ENCODE results near the gene GALNT13. TPM values are rescaled to one million over a fixed set of nuclear protein-coding genes. Genes with fewer than 3 reads are reported as not detected.

Gene GALNT13
- total RNA-seq, 2 donors from 2014 or later: not detected

DNA sequence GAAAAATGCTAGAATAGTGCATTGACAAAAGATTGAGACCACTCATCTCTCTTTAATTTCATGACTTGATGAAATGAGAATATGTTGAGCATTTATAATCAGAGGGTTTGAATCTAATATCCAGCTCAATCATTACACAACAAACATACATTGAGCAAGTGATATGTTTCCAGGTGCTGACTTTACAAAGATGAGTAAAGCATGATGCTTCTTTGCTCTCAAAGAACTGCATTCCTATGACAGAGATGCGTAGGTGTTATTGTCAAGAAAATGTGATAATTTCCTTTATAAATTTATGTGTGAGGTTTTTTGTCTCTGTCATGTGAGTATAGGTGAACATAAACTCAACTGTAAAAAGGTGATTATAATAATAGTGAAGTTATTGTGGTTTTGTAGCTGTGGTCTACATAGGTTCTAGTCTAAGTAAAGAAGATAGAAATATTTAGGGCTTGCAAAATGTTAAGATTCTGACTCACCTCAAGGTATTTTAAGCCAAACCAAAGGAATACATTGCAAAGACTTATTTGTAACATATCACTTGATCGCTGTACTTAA is 389.8 kb downstream of the GALNT13 start:
- no peaks in the 10 kb centered on the region for H3K4me1 Mint-ChIP-seq (ENCODE audit: low read depth)
- no peak overlapping the region for H3K4me3 Mint-ChIP-seq

DNA sequence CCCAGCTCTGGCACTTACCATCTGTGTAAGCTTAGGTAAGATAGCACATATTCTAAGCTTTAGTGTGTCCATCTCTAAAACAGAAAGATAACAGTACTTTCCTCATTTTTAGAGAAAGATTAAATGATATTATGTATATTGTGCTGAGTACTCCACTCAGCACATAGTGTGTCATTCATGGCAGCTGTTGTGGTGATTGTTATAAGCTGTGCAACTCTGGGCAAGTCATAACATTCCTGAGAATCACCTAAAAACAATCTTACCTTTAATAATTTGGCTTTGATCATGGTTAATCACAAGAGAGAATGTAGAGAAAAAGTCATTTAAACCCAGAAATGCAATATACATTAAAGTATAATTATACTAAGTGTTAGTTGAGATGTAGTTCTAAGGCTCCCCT is 391.5 kb downstream of the GALNT13 start:
- H3K36me3 Mint-ChIP-seq (ENCODE audit: insufficient read depth in 2 of 2): no peaks in the 10 kb centered on the region
- no peak overlapping the region for H3K27ac Mint-ChIP-seq
- no peaks in the 10 kb centered on the region for H3K9me3 Mint-ChIP-seq
- H3K4me1 Mint-ChIP-seq (ENCODE audit: low read depth): no peaks in the 10 kb centered on the region
- no peaks in the 10 kb centered on the region for H3K27me3 Mint-ChIP-seq (ENCODE audit: low read depth)
- H3K4me3 Mint-ChIP-seq: no peak overlapping the region
- no peak for DNase-seq
- no peak for ATAC-seq (replicated peaks in 1 of 2)

More for the DNA sequence above, 389.8 kb downstream of the GALNT13 start:
- ATAC-seq (replicated peaks in 1 of 2) (no peak), DNase-seq (no peak)
- Mint-ChIP-seq H3K9me3 (no peaks in the 10 kb centered on the region), H3K36me3 (ENCODE audit: insufficient read depth in 2 of 2) (no peaks in the 10 kb centered on the region), H3K27me3 (ENCODE audit: low read depth) (no peaks in the 10 kb centered on the region), H3K27ac (no peak overlapping the region)

DNA sequence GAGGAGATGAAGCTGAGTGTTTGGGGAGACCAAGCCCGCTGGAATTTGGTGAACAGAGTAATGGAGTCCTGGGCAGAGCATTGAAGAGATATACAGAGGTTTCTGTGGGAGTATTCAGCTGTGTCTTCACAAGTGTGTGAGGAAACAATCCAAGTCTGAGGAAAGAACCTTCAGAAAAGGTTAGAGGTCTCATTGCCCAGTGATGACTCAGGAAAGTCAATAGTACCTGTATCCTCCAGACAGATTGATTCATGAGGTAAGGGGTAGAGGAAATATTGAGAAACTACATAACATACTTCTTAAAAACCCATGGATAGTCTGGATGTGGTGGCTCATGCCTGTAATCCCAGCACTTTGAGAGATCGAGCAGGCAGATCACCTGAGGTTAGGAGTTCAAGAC is 392.3 kb downstream of the GALNT13 start:
- H3K9me3 Mint-ChIP-seq: no peaks in the 10 kb centered on the region
- ATAC-seq (replicated peaks in 1 of 2) (no peak), DNase-seq (no peak)
- no peaks in the 10 kb centered on the region for H3K36me3 Mint-ChIP-seq (ENCODE audit: insufficient read depth in 2 of 2)
- H3K27ac Mint-ChIP-seq: no peak overlapping the region
- no peaks in the 10 kb centered on the region for H3K4me1 Mint-ChIP-seq (ENCODE audit: low read depth)
- no peak overlapping the region for H3K4me3 Mint-ChIP-seq
- H3K27me3 Mint-ChIP-seq (ENCODE audit: low read depth): no peaks in the 10 kb centered on the region

DNA sequence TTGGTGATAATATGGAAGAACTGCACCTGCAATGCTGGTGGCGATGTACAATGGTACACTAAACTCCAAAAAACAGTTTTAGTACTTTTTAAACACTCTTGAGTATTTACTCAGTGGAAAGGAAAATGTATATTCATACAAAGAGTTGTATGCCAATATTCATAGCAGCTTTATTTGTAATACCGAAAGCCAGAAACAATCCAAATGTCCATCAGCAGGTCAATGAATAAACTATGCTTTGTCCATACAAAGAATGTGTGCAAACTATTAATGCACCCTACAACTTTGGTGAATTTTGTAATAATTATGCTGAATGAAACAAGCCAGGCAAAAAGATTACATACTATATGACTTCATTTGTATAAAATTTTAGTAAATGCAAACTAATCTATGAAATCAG is 396.3 kb downstream of the GALNT13 start:
- Mint-ChIP-seq H3K4me3 (no peak overlapping the region), H3K36me3 (ENCODE audit: insufficient read depth in 2 of 2) (no peaks in the 10 kb centered on the region), H3K27ac (no peak overlapping the region), H3K4me1 (ENCODE audit: low read depth) (no peaks in the 10 kb centered on the region), H3K27me3 (ENCODE audit: low read depth) (no peaks in the 10 kb centered on the region), H3K9me3 (no peaks in the 10 kb centered on the region)
- ATAC-seq (replicated peaks in 1 of 2) (no peak), DNase-seq (no peak)

DNA sequence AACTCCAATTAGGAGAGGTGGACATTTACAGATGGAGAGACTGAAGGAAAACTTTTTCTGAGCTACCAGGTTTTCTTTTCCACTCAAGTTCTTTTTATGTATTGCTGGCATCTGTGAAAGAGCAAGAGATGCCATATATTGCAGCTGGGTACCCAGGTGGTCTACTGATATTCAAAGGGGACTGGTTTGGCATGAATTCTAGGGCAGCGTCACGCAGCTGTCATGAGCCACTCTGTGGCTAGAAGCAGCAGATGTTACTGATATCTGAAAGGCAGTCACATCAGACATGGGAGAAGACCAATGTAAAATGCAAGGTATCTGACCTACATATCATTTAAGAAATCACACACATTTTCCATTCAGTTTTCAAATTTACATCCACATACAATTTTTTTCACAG is 408.8 kb downstream of the GALNT13 start:
- H3K4me1 Mint-ChIP-seq (ENCODE audit: low read depth): no peaks in the 10 kb centered on the region
- H3K27ac Mint-ChIP-seq: no peak overlapping the region
- no peaks in the 10 kb centered on the region for H3K27me3 Mint-ChIP-seq (ENCODE audit: low read depth)
- ATAC-seq (replicated peaks in 1 of 2) (no peak), DNase-seq (no peak)
- H3K36me3 Mint-ChIP-seq (ENCODE audit: insufficient read depth in 2 of 2): no peaks in the 10 kb centered on the region
- no peak overlapping the region for H3K4me3 Mint-ChIP-seq
- H3K9me3 Mint-ChIP-seq: peaks cover 3 to 4% of the 10 kb centered on the region in 2 donors

DNA sequence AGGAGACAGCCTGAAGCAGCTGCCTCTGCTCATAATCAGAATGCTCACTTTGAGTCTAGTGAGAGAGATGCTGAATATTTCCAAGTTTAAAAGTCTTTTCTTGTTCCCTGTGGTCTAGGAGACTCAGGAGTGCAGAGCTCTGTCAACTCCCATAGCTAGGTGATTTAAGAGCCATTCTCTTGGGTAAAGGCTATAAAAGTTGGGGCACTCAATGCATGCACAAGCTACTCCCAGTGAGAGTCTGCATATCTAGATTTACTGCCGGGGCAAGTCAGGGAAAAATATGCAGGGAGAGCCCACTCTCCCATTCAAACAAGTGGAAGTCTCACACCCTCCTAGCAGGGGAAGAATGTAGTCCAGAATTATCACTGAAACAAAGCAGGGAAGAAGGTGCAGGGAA is 418.1 kb downstream of the GALNT13 start:
- DNase-seq (no peak), ATAC-seq (replicated peaks in 1 of 2) (no peak)
- no peaks in the 10 kb centered on the region for H3K4me1 Mint-ChIP-seq (ENCODE audit: low read depth)
- H3K4me3 Mint-ChIP-seq: no peak overlapping the region
- H3K9me3 Mint-ChIP-seq: peaks cover 3 to 10% of the 10 kb centered on the region in 2 donors
- no peaks in the 10 kb centered on the region for H3K27me3 Mint-ChIP-seq (ENCODE audit: low read depth)
- no peak overlapping the region for H3K27ac Mint-ChIP-seq
- H3K36me3 Mint-ChIP-seq (ENCODE audit: insufficient read depth in 2 of 2): peaks cover 0 to 2% of the 10 kb centered on the region in 2 donors

DNA sequence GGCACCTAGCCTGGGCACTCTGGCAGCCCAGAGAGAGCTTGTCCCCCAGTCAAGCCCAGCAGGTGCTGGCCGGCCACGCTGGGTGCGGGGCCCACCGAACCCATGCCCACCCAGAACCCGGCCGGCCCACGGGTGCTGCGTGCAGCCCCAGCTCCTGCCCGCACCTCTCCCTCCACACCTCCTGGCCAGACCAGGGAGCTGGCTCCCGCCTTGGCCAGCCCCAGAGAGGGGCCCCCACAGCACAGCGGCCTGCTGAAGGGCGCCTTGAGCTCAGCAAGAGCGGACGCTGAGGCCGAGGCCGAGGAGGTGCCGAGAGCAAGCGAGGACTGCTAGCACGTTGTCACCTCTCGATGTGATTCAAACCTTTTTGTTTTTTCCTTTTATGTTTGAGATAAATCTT is 419.8 kb downstream of the GALNT13 start:
- ATAC-seq (replicated peaks in 1 of 2): no peak
- Mint-ChIP-seq H3K4me1 (ENCODE audit: low read depth) (no peaks in the 10 kb centered on the region), H3K4me3 (no peak overlapping the region), H3K9me3 (peaks cover 3 to 10% of the 10 kb centered on the region in 2 donors), H3K27me3 (ENCODE audit: low read depth) (no peaks in the 10 kb centered on the region), H3K36me3 (ENCODE audit: insufficient read depth in 2 of 2) (peaks cover 0 to 2% of the 10 kb centered on the region in 2 donors), H3K27ac (no peak overlapping the region)
- no peak for DNase-seq

DNA sequence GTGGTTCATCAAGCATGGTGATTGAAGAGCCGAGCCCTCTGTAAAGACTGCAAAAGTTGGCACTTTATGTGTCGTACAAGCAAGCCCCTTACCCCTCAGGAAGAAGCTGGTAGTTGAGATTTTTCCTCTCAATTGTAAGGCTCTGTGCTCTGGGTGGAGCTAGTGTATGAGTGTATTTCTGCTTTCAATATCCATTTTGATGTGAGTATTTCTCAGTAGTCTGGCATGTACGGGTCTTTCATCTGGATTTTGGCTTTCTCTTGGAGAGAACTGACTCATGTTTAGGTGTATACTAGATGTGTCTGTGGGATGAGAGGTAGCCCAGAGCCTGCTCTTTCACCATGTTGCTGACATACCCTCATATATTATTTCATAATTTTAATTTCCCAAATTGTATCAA is 420.2 kb downstream of the GALNT13 start:
- H3K4me3 Mint-ChIP-seq: no peak overlapping the region
- DNase-seq (no peak), ATAC-seq (replicated peaks in 1 of 2) (no peak)
- H3K4me1 Mint-ChIP-seq (ENCODE audit: low read depth): no peaks in the 10 kb centered on the region
- no peak overlapping the region for H3K27ac Mint-ChIP-seq
- H3K27me3 Mint-ChIP-seq (ENCODE audit: low read depth): no peaks in the 10 kb centered on the region
- peaks cover 3 to 10% of the 10 kb centered on the region in 2 donors for H3K9me3 Mint-ChIP-seq
- H3K36me3 Mint-ChIP-seq (ENCODE audit: insufficient read depth in 2 of 2): peaks cover 0 to 2% of the 10 kb centered on the region in 2 donors

DNA sequence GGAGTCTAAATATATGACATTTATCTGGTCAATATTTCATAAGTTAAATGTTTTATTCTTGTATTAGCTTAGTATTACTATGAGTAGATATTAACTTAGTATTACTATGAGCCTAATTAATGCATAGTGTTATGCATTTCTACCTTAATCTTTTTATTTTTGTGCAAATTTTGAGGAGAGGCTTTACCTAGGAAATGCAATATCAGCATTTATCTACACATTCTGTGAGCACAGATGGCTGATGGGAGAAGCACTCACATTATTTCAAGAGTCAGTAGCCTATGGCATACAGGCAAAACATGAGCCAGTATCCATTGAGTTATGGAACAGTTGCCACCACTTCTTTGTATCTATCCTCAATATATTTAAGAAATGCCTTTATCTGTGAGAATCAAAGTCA is 422.1 kb downstream of the GALNT13 start:
- DNase-seq (no peak), ATAC-seq (replicated peaks in 1 of 2) (no peak)
- Mint-ChIP-seq H3K4me1 (ENCODE audit: low read depth) (no peaks in the 10 kb centered on the region), H3K27ac (no peak overlapping the region), H3K9me3 (peaks cover 3 to 6% of the 10 kb centered on the region in 2 donors), H3K4me3 (no peak overlapping the region), H3K36me3 (ENCODE audit: insufficient read depth in 2 of 2) (peaks cover 0 to 2% of the 10 kb centered on the region in 2 donors), H3K27me3 (ENCODE audit: low read depth) (no peaks in the 10 kb centered on the region)

DNA sequence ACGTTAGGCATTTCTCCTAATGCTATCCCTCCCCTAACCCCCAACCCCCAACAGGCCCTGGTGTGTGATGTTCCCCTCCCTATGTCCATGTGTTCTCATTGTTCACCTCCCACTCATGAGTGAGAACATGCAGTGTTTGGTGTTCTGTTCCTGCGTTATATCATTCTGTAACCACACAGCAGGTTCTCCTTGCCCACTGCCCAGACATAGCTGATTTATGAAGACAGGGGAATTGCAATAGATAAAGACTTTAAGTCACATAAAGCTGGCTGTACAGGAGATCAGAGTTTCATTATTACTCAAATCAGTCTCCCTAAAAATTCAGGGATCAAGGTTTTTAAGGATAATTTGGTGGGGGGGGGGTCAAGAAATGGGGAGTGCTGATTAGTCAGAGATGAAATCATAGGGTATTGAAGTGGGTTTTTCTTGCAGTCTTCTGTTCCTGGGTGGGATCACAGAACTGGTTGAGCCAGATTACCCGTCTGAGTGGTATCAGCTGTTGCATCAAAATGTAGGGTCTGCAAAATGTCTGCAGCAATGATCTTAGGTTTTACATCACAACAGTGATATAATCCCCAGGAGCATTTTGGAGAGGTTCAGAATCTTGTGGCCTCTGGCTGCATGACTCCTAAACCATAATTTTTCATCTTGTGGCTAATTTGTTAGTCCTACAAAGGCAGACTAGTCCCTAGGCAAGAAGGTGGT is 434.7 kb downstream of the GALNT13 start:
- no peak for DNase-seq
- no peak overlapping the region for H3K27ac Mint-ChIP-seq
- no peak overlapping the region for H3K4me3 Mint-ChIP-seq
- H3K9me3 Mint-ChIP-seq: peaks cover 3% of the 10 kb centered on the region in 2 donors
- no peaks in the 10 kb centered on the region for H3K36me3 Mint-ChIP-seq (ENCODE audit: insufficient read depth in 2 of 2)
- no peak for ATAC-seq (replicated peaks in 1 of 2)
- H3K4me1 Mint-ChIP-seq (ENCODE audit: low read depth): no peaks in the 10 kb centered on the region
- H3K27me3 Mint-ChIP-seq (ENCODE audit: low read depth): no peaks in the 10 kb centered on the region

DNA sequence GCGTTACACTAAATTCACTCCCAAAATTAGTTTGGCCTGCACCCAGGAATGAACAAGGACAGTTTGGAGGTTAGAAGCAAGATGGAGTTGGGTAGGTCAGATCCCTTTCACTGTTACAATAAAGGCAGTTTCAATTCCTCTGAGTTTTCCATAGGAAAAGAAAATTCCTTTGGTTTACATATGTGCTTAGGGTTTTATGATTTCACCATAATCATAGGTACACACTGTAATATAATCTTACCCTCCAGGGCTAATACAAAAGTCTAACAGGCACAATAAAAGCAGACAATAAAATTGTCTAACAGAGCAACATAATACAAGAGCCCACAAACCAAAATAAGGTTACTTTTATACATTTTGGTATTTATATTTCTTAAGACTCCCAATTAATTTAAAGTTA is 435.3 kb downstream of the GALNT13 start:
- H3K36me3 Mint-ChIP-seq (ENCODE audit: insufficient read depth in 2 of 2): no peaks in the 10 kb centered on the region
- no peak overlapping the region for H3K27ac Mint-ChIP-seq
- H3K27me3 Mint-ChIP-seq (ENCODE audit: low read depth): no peaks in the 10 kb centered on the region
- no peak overlapping the region for H3K4me3 Mint-ChIP-seq
- no peak for ATAC-seq (replicated peaks in 1 of 2)
- H3K9me3 Mint-ChIP-seq: peaks cover 3% of the 10 kb centered on the region in 2 donors
- DNase-seq: no peak
- H3K4me1 Mint-ChIP-seq (ENCODE audit: low read depth): no peaks in the 10 kb centered on the region

DNA sequence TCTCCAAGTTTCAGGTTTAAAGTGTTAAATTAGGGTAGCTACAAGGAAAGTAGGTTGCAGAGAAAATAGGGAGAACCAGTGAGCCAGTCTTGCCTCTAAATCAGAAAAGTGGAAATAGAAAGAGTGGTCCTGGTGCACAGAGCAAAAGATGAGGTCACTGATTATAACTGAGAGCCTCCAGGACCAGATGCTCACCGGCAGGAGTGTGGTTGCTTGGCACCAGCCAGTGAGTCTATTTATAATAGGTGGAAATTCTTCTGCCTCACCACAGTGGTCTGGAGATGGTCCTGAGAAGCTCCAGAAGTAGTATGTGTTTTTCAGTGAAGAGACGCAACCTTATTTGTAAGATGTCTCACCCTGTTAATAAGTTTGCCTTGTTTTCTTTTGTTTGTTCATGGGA is 452.9 kb downstream of the GALNT13 start:
- no peak overlapping the region for H3K4me3 Mint-ChIP-seq
- no peaks in the 10 kb centered on the region for H3K27me3 Mint-ChIP-seq (ENCODE audit: low read depth)
- ATAC-seq (replicated peaks in 1 of 2) (no peak), DNase-seq (no peak)
- H3K27ac Mint-ChIP-seq: no peak overlapping the region
- no peaks in the 10 kb centered on the region for H3K4me1 Mint-ChIP-seq (ENCODE audit: low read depth)
- no peaks in the 10 kb centered on the region for H3K36me3 Mint-ChIP-seq (ENCODE audit: insufficient read depth in 2 of 2)
- H3K9me3 Mint-ChIP-seq: peaks cover 0 to 4% of the 10 kb centered on the region in 2 donors

DNA sequence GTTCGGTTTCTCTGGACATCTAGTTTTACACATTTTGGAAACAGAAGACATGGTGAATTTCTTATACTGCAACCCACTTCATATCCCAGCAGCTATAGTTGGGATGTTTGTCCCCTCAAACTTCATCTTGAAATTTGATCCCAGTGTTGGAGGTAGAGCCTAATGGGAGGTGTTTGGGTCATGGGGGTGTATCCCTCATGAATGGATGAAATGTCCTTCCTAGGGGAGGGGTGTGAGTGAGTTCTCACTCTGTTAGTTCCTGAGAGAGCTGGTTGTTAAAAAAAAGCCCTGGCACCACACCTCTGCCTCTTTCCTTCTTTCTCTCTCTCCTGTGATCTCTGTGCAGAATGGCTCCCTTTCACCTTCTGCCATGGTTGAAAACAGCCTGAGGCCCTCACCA is 457.8 kb downstream of the GALNT13 start:
- no peaks in the 10 kb centered on the region for H3K4me1 Mint-ChIP-seq (ENCODE audit: low read depth)
- peaks cover 0 to 4% of the 10 kb centered on the region in 2 donors for H3K9me3 Mint-ChIP-seq
- ATAC-seq (replicated peaks in 1 of 2): no peak
- H3K36me3 Mint-ChIP-seq (ENCODE audit: insufficient read depth in 2 of 2): no peaks in the 10 kb centered on the region
- H3K4me3 Mint-ChIP-seq: no peak overlapping the region
- H3K27ac Mint-ChIP-seq: no peak overlapping the region
- DNase-seq: no peak
- H3K27me3 Mint-ChIP-seq (ENCODE audit: low read depth): no peaks in the 10 kb centered on the region

DNA sequence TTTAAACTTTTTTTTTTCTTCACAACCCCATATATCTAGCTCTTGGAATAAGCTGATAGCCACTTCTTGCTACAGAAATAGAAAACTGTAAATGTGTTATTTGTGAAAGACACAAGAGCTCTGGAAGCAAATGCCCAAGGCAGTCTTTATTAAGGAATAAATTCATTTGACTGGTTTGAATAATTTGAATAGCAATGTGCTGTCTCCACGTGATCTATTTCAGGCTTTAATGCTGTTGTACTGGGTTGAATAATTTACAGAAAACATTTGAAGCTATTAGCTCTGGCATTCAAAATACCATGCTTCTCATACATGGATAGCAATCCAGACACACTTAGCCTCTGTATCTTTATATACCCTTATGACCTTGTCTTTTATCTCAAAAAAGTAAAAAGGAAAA is 460.1 kb downstream of the GALNT13 start:
- no peak overlapping the region for H3K4me3 Mint-ChIP-seq
- H3K36me3 Mint-ChIP-seq (ENCODE audit: insufficient read depth in 2 of 2): no peaks in the 10 kb centered on the region
- no peak overlapping the region for H3K27ac Mint-ChIP-seq
- ATAC-seq (replicated peaks in 1 of 2) (no peak), DNase-seq (no peak)
- H3K4me1 Mint-ChIP-seq (ENCODE audit: low read depth): no peaks in the 10 kb centered on the region
- H3K27me3 Mint-ChIP-seq (ENCODE audit: low read depth): no peaks in the 10 kb centered on the region
- peaks cover 0 to 4% of the 10 kb centered on the region in 2 donors for H3K9me3 Mint-ChIP-seq

Data from activated T-cell treated with anti-CD3 and anti-CD28 coated beads, Interleukin-2, amount 50 U/mL, for 72 hours (primary cell).